ENCODE results near the gene SELENOH.

The SELENOH gene

GRCh38 chr11:57745206-57745605 is 3.9 kb downstream of the SELENOH start:
- no peak for TF ChIP-seq CTCF (IDR thresholded peaks at IDR 0.05; ENCODE audit: low read depth, low read length)
- DNase-seq (ENCODE audit: low read depth, low spot score): no peak
- in situ Hi-C loops (cut with HindIII; ENCODE audit: low sequenced_read_pairs): no loop called here
- H3K4me3 ChIP-seq (ENCODE audit: low read depth, low read length): no peak overlapping the region

- no peak for TF ChIP-seq CTCF (IDR thresholded peaks at IDR 0.05; ENCODE audit: low read depth, low read length)
- DNase-seq (ENCODE audit: low read depth, low spot score): no peak
- H3K4me3 ChIP-seq (ENCODE audit: low read depth, low read length): no peak overlapping the region
- in situ Hi-C loops (cut with HindIII; ENCODE audit: low sequenced_read_pairs): no loop called here
These were observed 5.6 kb downstream of the SELENOH start for GRCh38 chr11:57746920-57747319.

GRCh38 chr11:57751176-57751575 is 9.9 kb downstream of the SELENOH start:
- no peak for TF ChIP-seq CTCF (IDR thresholded peaks at IDR 0.05; ENCODE audit: low read depth, low read length)
- H3K4me3 ChIP-seq (ENCODE audit: low read depth, low read length): no peak overlapping the region
- in situ Hi-C loops (cut with HindIII; ENCODE audit: low sequenced_read_pairs): no loop called here
- no peak for DNase-seq (ENCODE audit: low read depth, low spot score)

GRCh38 chr11:57751676-57752253 is 10.5 kb downstream of the SELENOH start, which contains the start of gene BTBD18:
Gene BTBD18 (minus strand): TSS chr11:57751819. CDS start chr11:57751188, 631 bp downstream.
- no peak within 1 kb of the TSS for H3K4me3 ChIP-seq (ENCODE audit: low read depth, low read length)
- in situ Hi-C loops (cut with HindIII; ENCODE audit: low sequenced_read_pairs): no loop called here
- DNase-seq (ENCODE audit: low read depth, low spot score): peak; percentile 64
- TF ChIP-seq CTCF (IDR thresholded peaks at IDR 0.05; ENCODE audit: low read depth, low read length): peak; percentile 65

- H3K4me3 ChIP-seq (ENCODE audit: low read depth, low read length): no peak overlapping the region
- DNase-seq (ENCODE audit: low read depth, low spot score): no peak
- in situ Hi-C loops (cut with HindIII; ENCODE audit: low sequenced_read_pairs): no loop called here
These were observed 11.7 kb downstream of the SELENOH start for GRCh38 chr11:57752954-57753353.

GRCh38 chr11:57758174-57758573 is 16.9 kb downstream of the SELENOH start:
- in situ Hi-C loops (cut with HindIII; ENCODE audit: low sequenced_read_pairs): no loop called here
- TF ChIP-seq CTCF (IDR thresholded peaks at IDR 0.05; ENCODE audit: low read depth, low read length): no peak

More at GRCh38 chr11:57752954-57753353, 11.7 kb downstream of the SELENOH start:
- TF ChIP-seq CTCF (IDR thresholded peaks at IDR 0.05; ENCODE audit: low read depth, low read length): no peak

More at GRCh38 chr11:57758174-57758573, 16.9 kb downstream of the SELENOH start:
- no peak overlapping the region for H3K4me3 ChIP-seq (ENCODE audit: low read depth, low read length)
- DNase-seq (ENCODE audit: low read depth, low spot score): no peak
